Non-pigmented ciliary epithelial cell (primary cell): ENCODE measurements around the gene TBL3.
A peak's percentile ranks its signal among the peaks of the same experiment; 100 is the strongest.
"Not testable (repeated sequence)": the region's sequence is repeated elsewhere in the genome, so short reads cannot be mapped to it uniquely, and the experiment has no call there.

Experiments
- DNase-seq: peaks from one replicate; pipeline ENCODE4 v3.0.0-alpha.2; 2010; ENCODE audit warnings: low read depth

The TBL3 gene

GRCh38 chr16:1971796-1972489 lies at the start of gene TBL3:
TSS of gene TBL3 (plus strand) at chr16:1972053. CDS start at chr16:1972165, 112 bp downstream.
- peak; percentile 62 for DNase-seq

GRCh38 chr16:1922357-1922756 lies 49.5 kb upstream of the TBL3 start:
- DNase-seq, result no peak

DNA sequence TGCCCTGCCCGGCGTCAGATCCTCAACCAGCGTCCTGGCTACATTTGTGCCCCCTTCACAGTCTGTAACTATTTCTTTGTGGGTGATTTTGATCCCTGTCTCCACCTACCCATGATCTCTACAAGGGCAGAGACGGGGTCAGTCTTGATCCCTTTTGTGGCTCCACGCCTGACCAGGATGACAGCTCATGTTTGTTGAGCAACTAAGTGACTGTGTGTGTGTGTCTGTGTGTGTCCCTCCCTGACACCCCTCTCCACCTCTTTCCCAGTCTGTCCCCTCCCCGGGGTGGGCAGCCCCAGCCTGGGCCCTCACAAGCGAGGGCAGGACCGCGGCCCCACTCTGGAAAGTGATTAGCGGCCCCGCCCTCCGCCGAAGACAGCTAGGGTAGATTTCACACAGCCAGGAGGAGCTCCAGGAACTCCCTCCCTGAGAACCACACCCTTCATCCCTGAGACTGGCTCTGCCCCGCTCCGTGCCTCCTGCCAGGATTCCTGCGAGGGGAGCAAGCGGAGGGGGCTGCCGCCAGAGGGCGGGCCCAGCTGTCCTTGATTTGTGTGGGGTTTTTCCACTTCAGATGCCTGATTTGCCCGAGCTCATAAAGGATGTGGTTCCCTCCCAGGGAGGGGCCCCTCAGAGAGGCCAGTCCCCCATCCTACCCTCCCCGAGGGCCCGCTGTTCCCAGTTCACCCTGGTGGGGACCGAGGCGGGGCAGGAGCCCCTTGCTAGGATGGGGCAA lies 48.4 kb upstream of the TBL3 start:
- DNase-seq, result no peak

- no peak for DNase-seq
Measured at GRCh38 chr16:1924095-1924494, 47.8 kb upstream of the TBL3 start.

GRCh38 chr16:1926271-1926670 lies 45.6 kb upstream of the TBL3 start:
- DNase-seq, result no peak

- DNase-seq, result no peak
Measured at GRCh38 chr16:1929105-1929504, 42.7 kb upstream of the TBL3 start.

DNA sequence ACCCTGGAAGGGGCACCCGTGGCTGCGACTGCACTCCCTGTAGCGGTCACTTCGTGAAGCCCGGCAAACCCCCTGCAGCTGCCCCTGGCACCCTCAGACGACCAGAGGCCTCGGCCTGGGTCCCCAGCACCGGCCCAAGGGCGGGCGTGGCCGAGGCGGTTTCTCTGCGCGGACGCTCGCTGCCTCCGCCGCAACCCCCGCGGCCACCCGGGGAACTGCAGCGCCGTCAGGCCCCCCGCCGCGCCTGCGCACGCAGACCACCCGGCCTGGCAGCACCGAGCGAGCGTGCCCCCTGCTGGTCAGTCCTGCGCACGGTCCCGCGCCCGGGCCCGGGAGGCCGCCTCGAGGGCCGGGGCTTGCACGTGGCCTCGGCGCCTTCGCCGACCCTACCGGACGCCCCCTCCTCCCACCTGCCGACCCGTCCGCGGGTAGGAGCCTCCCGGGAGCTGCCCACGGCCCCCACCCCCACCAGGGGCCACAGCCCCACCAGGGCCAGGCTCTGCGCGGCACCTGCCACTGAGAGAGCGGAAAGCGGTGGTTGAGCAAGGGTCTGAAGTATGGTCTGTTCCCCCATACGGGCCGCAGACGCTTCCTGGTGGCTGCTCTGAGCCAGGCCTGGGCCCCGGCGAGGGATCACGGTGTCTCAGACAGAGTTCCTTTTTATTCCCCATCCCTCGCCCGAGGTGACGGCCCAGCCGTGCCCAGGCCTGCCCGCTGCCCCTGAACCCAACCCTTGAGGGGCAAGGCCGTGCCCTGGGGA lies 42.1 kb upstream of the TBL3 start:
- no peak for DNase-seq

DNA sequence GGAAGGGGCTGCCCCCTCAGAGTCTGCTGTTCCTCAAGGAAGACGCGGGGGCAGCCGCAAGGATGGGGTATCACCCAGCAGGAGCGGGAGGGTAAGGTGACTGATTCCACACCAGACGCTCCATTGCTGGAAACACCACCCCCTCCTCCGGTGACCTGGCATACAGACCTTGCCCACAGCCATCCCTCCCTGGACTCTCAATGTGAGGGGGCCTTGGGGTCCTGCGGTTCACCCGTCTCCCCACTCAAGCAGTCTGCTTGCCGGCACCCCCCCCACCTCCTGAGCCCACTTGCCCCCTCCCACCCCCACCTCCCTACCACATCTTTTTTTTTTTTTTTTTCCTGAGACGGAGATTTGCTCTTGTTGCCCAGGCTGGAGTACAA lies 41.5 kb upstream of the TBL3 start:
- no peak for DNase-seq

GRCh38 chr16:1932050-1933028 lies 39.5 kb upstream of the TBL3 start:
- no peak for DNase-seq

- DNase-seq, result no peak
Measured at GRCh38 chr16:1933097-1933661, 38.7 kb upstream of the TBL3 start.

DNA sequence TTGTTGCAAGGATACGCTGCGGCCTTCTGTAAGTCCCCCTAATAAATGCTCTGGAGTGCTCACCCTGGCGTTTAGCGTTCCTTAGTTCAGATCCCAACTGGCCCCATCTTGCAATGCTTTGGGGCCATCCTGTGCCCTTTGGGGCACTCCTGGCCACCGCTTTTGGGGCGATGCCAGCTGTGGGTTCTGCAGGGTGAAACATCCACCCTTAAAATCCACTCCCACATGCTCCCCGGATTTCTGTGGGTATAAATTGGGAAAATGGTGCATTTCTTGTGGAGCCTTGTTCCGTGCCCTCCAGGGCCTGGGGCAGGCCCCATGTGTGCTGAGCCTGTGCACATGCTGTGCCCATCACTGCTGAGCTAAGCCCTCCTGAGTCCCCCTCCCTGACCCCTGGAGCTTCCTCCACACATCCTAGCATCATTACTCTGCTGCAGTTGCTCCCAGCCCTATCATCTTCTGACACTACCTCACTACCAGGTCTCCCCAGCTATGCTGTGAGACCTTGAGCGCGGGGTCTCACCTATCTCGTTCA lies 34.8 kb upstream of the TBL3 start:
- DNase-seq, result no peak

DNA sequence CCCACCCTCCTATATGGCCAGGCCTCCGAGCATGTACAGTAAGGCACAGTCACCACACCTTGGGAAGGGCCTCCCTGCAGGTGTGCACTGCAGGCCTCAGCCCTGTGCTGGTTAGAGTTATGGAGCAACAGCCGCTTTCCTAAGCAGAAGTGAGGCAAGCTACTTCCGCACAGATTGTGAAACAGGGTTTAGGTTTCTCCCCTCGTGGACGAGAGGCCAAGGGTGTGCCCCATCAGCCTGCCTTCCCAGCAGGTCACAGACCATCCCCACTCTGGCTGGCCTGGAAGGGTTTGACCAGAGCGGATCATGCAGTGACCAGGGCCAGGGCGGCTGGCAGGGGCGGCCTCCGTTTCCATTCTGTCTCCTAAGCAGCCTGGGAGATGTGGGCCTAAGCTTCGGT lies 33.5 kb upstream of the TBL3 start:
- DNase-seq, result no peak

- no peak for DNase-seq
Measured at GRCh38 chr16:1938910-1939309, 32.9 kb upstream of the TBL3 start.

- DNase-seq, result not testable (repeated sequence)
Measured at GRCh38 chr16:1939833-1940232, 32.0 kb upstream of the TBL3 start.

- no peak for DNase-seq
Measured at GRCh38 chr16:1940273-1941161, 31.3 kb upstream of the TBL3 start.

- DNase-seq, result no peak
Measured at GRCh38 chr16:1941162-1942046, 30.4 kb upstream of the TBL3 start.

DNA sequence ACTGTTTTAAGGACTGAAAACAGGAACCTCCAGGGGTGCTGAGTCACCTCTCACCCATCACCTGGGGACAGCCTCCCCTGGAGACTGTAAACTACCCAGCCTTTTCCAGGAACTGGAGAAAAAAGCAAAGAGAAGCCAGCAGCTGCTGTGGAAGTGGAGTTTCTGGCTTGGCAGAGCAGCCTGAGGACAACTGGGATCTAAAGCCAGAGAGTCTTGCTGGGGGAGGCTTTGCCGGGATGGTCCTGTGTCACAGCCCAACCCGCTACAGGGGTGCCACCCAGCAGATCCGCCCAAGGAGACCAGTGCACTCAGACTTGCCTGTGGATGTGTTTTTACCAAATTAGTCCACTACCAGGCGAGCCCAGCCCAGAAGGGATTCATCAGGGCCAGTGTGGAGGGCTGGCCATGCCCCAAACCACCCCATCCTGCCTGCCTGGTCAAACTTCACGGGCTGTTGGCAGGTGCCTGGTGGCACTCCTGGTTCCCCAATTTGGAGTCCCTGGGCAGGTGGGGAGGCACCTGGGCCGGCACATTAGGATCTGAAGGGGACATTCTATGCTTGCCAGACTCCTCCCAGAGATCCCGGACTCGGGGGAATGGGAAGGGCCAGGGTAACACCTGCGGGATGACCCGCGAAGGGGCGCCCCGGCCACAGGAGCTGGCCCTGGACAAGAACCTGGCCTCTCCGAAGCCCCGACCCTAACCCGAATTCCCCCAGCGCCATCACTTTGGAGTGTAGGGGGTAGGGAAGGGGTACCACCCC lies 29.6 kb upstream of the TBL3 start:
- DNase-seq, result no peak
